SK-N-MC (cell line): ENCODE data around the gene FUT3.

Experiments
- EZH2 ChIP-seq: fragments of 200-600 bp; sonication (generic); IDR thresholded peaks from one replicate; pipeline ENCODE4 v1.6.1; 2017; ENCODE audit warnings: antibody characterized with exemption
- FOXP2 ChIP-seq: optimal IDR thresholded peaks from 2 replicates; pipeline ENCODE3; 2011; ENCODE audit warnings: mild to moderate bottlenecking, moderate library complexity; ENCODE audit not compliant: insufficient read depth; ENCODE audit errors: extremely low read length, control extremely low read depth
- POLR2AphosphoS5 ChIP-seq: IDR thresholded peaks from 2 replicates; pipeline ENCODE4 v1.6.1; 2012; ENCODE audit warnings: mild to moderate bottlenecking, low read depth, low read length, borderline replicate concordance

DNA sequence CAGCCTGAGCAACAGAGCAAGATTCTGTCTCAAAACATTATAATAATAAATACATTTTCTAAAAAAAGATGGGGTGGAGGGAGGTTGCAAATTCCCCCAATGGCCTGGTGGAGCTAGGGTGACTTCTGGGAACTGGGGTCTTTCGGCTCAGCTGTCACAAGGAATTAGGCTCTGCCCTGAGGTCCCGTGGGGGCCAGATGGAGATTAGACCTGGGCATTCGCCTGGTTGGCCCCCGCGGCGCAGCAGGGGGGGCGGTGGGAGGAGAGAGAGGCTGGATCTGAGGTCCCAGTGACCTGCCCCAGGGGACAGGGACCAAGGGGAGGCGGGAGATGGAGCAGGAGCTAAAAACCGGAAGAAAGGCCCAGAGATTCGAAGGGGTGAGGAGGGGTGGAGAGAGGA is 26.5 kb downstream of the FUT3 start:
- no peak for TF ChIP-seq POLR2AphosphoS5
- no peak for TF ChIP-seq EZH2
- no peak for TF ChIP-seq FOXP2
